PC-3 (cell line): ENCODE measurements around the gene TMCO6. TPM values are rescaled to one million over a fixed set of nuclear protein-coding genes. Genes with fewer than 3 reads are reported as not detected.

Source experiments
- ATAC-seq: fragments of 200-7000 bp; cut with Tn5 transposase; 2 replicates; pipeline ENCODE4 v1.9.1; 2020; ENCODE audit warnings: mild to moderate bottlenecking, moderate library complexity
- BruUV-seq: library from RNA; stranded (reverse); fragments of 400-500 nt; replicated peaks from 2 replicates; lab custom pipeline; 2021; lab: Mats Ljungman, UMichigan
- CTCF ChIA-PET: fragments of 300-600 bp; sonication (Branson Sonifier 250); formaldehyde crosslinking; loops from one replicate; lab custom pipeline; 2022; ENCODE audit warnings: antibody characterized with exemption; lab: Charles Lee
- POLR2A ChIA-PET: fragments of 300-600 bp; sonication (Branson Sonifier 250); formaldehyde crosslinking; loops from one replicate; lab custom pipeline; 2022; ENCODE audit warnings: antibody characterized with exemption; ENCODE audit not compliant: unreplicated experiment; lab: Charles Lee
- DNase-seq: peaks from one replicate; pipeline ENCODE4 v3.0.0-alpha.2; 2015
- H2AFZ ChIP-seq: fragments of 300-600 bp; sonication (generic); 2 replicates; pipeline ENCODE4 v1.6.0; 2016; ENCODE audit warnings: antibody characterized with exemption, low read length
- H3F3A ChIP-seq: fragments of 300-600 bp; sonication (generic); one replicate; pipeline ENCODE4 v1.6.0; 2017; ENCODE audit warnings: antibody characterized with exemption, low read length, control low read depth, mild to moderate bottlenecking; ENCODE audit not compliant: unreplicated experiment
- H3K27ac ChIP-seq: fragments of 300-600 bp; sonication (generic); 2 replicates; pipeline ENCODE4 v1.5.1; 2016; ENCODE audit warnings: mild to moderate bottlenecking, low read length
- H3K27me3 ChIP-seq: fragments of 300-600 bp; sonication (generic); 2 replicates; pipeline ENCODE4 v1.6.1; 2016; ENCODE audit warnings: low read length, mixed read lengths
- H3K36me3 ChIP-seq: fragments of 300-600 bp; sonication (generic); 2 replicates; pipeline ENCODE4 v1.6.1; 2016; ENCODE audit warnings: low read depth, mixed run types, low read length, mixed read lengths
- H3K4me1 ChIP-seq: fragments of 300-600 bp; sonication (generic); 2 replicates; pipeline ENCODE4 v1.5.1; 2016; ENCODE audit warnings: low read length; ENCODE audit not compliant: insufficient read depth
- H3K4me2 ChIP-seq: fragments of 300-600 bp; sonication (generic); 2 replicates; pipeline ENCODE4 v1.6.0; 2016; ENCODE audit warnings: low read length
- H3K4me3 ChIP-seq: fragments of 300-600 bp; sonication (generic); 2 replicates; pipeline ENCODE4 v1.5.1; 2016; ENCODE audit warnings: mild to moderate bottlenecking, low read length, mixed read lengths
- H3K79me2 ChIP-seq: fragments of 300-600 bp; sonication (generic); 2 replicates; pipeline ENCODE4 v1.6.1; 2017; ENCODE audit warnings: low read length, mixed read lengths
- H3K9ac ChIP-seq: fragments of 300-600 bp; sonication (generic); 2 replicates; pipeline ENCODE4 v1.6.0; 2016; ENCODE audit warnings: mild to moderate bottlenecking, low read length
- H3K9me2 ChIP-seq: fragments of 300-600 bp; sonication (generic); replicated peaks from 2 replicates; pipeline ENCODE4 v1.6.1; 2016; ENCODE audit warnings: mixed run types, low read length, mixed read lengths
- H3K9me3 ChIP-seq: fragments of 300-600 bp; sonication (generic); 2 replicates; pipeline ENCODE4 v1.6.1; 2016; ENCODE audit warnings: low read length, mixed read lengths
- H4K20me1 ChIP-seq: fragments of 300-600 bp; sonication (generic); 2 replicates; pipeline ENCODE4 v1.6.1; 2016; ENCODE audit warnings: low read length, mixed read lengths
- EZH2 ChIP-seq: fragments of 300-600 bp; sonication (generic); IDR thresholded peaks from one replicate; pipeline ENCODE4 v1.6.1; 2017; ENCODE audit warnings: antibody characterized with exemption, mild to moderate bottlenecking, low read length; ENCODE audit not compliant: unreplicated experiment
- EZH2phosphoT487 ChIP-seq: fragments of 300-600 bp; sonication (generic); IDR thresholded peaks from 2 replicates; pipeline ENCODE4 v1.6.1; 2018; ENCODE audit warnings: mild to moderate bottlenecking, antibody characterized with exemption, low read length, borderline replicate concordance
- intact Hi-C: fragments of 100-400 bp; cut with micrococcal nuclease; formaldehyde crosslinking; loops from 2 replicates; pipeline ENCODE4 v1.9.0; 2023
- total RNA-seq: library from RNA; depleted of rRNA; stranded (reverse); fragments of >200 nt; gene quantifications from 2 replicates; pipeline ENCODE4 v1.2.3, GENCODE V29; 2014
- TF ChIP-seq, protein P1 (sequence below): fragments of 300-600 bp; sonication (generic); conservative IDR thresholded peaks from 2 replicates; pipeline ENCODE4 v1.5.1; 2017; ENCODE audit warnings: antibody characterized with exemption, low read depth, mild to moderate bottlenecking, low read length

Gene TMCO6
- total RNA-seq, 1 experiment from 2014 or later: 16.5 TPM

DNA sequence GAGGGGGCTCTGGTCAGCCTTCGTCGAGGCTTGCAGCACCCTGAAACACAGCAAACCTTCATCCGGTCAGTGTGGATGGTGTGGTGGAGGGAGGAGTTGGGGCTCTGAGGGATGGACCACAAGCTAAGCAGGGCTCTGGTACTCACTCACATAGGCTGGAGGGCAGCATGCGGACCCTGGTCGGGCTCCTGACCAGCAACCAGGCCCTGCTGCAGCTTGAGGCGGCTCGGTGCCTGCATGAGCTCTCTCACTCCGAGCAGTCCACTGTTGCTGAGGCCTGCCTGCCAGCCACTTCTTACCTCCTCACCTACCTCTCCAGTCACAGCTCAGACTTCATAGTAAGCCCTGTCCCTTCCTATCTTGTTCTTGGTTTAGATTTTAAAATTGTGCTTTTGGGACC is 2.5 kb downstream of the TMCO6 start:
- Histone ChIP-seq H3K79me2 (peaks cover 42% of the 10 kb centered on the region), H3K9me2 (no peaks in the 10 kb centered on the region), H3F3A (no peaks in the 10 kb centered on the region), H2AFZ (no peak overlapping the region), H3K4me1 (peaks cover 15% of the 10 kb centered on the region; the same call in 1 of the 2 replicates), H3K4me3 (no peak overlapping the region), H3K9ac (no peak overlapping the region), H3K9me3 (no peaks in the 10 kb centered on the region), H3K27me3 (no peaks in the 10 kb centered on the region), H3K36me3 (peaks cover 11% of the 10 kb centered on the region; the same call in 1 of the 2 replicates), H3K27ac (no peak overlapping the region), H4K20me1 (no peaks in the 10 kb centered on the region; the same call in 1 of the 2 replicates), H3K4me2 (no peak overlapping the region)
- no TSS peak for BruUV-seq
- ATAC-seq (no peak), DNase-seq (no peak)
- intact Hi-C loops: no loop called here
- TF ChIP-seq EZH2phosphoT487 (no peak), EZH2 (no peak)
- TF ChIP-seq, protein P1, sequence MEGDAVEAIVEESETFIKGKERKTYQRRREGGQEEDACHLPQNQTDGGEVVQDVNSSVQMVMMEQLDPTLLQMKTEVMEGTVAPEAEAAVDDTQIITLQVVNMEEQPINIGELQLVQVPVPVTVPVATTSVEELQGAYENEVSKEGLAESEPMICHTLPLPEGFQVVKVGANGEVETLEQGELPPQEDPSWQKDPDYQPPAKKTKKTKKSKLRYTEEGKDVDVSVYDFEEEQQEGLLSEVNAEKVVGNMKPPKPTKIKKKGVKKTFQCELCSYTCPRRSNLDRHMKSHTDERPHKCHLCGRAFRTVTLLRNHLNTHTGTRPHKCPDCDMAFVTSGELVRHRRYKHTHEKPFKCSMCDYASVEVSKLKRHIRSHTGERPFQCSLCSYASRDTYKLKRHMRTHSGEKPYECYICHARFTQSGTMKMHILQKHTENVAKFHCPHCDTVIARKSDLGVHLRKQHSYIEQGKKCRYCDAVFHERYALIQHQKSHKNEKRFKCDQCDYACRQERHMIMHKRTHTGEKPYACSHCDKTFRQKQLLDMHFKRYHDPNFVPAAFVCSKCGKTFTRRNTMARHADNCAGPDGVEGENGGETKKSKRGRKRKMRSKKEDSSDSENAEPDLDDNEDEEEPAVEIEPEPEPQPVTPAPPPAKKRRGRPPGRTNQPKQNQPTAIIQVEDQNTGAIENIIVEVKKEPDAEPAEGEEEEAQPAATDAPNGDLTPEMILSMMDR: no peak
- POLR2A ChIA-PET: no interaction called here
- CTCF ChIA-PET: no interaction called here

DNA sequence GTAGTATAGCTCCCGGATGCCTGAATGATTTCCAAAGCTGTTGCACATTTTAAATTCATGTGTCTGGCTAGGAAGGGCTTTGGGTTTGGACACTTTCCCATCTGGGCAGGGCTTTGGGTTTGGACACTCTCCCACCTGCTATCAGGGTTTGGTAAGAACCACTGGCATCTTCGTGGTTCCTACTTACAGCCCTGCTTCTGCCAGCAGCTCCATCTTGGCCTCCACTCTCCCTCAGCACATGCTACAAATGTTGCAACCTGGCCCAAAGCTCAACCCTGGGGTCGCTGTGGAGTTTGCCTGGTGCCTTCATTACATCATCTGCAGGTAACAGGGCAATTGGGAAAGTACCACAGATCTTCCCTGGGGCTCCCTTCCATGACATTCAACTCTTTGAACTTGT is 3.5 kb downstream of the TMCO6 start:
- H3K9me3 ChIP-seq: no peaks in the 10 kb centered on the region
- H3K4me2 ChIP-seq: no peak overlapping the region
- no peaks in the 10 kb centered on the region for H3F3A ChIP-seq
- H3K9ac ChIP-seq: no peak overlapping the region
- ChIA-PET CTCF (no interaction called here), POLR2A (no interaction called here)
- H3K4me1 ChIP-seq: peaks cover 15% of the 10 kb centered on the region; the same call in 1 of the 2 replicates
- no peak overlapping the region for H3K27ac ChIP-seq
- no peak overlapping the region for H3K4me3 ChIP-seq
- no peak for TF ChIP-seq EZH2phosphoT487
- TF ChIP-seq, protein P1: no peak
- no peak for TF ChIP-seq EZH2
- ATAC-seq (no peak), DNase-seq (no peak)
- no TSS peak for BruUV-seq
- intact Hi-C loops: no loop called here
- no peaks in the 10 kb centered on the region for H3K9me2 ChIP-seq
- H3K79me2 ChIP-seq: peaks cover 49% of the 10 kb centered on the region
- H3K36me3 ChIP-seq: peaks cover 11% of the 10 kb centered on the region; the same call in 1 of the 2 replicates
- H4K20me1 ChIP-seq: no peaks in the 10 kb centered on the region; the same call in 1 of the 2 replicates
- H2AFZ ChIP-seq: no peak overlapping the region
- no peaks in the 10 kb centered on the region for H3K27me3 ChIP-seq

DNA sequence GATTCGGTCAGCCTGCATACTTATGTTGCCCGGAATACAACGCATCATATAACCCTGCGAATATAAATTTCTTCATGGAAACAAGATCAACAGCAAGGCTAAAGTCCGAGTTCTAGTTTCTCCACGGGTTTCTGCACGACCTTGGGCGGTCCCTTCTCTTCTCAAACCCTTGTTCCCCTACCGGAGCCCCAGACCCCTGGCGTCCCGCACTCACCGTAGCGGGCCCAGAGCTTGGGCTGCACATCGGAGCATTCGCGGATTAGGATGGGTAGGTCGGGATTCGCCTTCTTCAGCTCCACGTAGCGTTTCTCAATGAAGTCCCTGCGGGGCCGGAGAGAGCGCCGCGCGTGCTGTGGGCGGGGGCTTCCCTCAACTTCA is 7.8 kb downstream of the TMCO6 start:
- TF ChIP-seq, protein P1: no peak
- TF ChIP-seq EZH2phosphoT487 (no peak), EZH2 (no peak)
- peak overlapping the region; percentile 94 for H3K4me2 ChIP-seq
- H3K27ac ChIP-seq: no peak overlapping the region
- no peaks in the 10 kb centered on the region for H3K9me3 ChIP-seq
- peak overlapping the region; percentile 64 for H2AFZ ChIP-seq
- CTCF ChIA-PET: interaction anchor here (1.0 to 1.1 kb wide), 2 partner anchors 73 to 100 kb away, joined by 3 to 6 read pairs; partner anchors contain the start of gene EIF4EBP3
- no peak for DNase-seq
- no TSS peak for BruUV-seq
- no peaks in the 10 kb centered on the region; the same call in 1 of the 2 replicates for H4K20me1 ChIP-seq
- H3K27me3 ChIP-seq: no peaks in the 10 kb centered on the region
- H3K79me2 ChIP-seq: peaks cover 50% of the 10 kb centered on the region
- H3K4me3 ChIP-seq: peak overlapping the region; percentile 94
- peak; percentile 12 for ATAC-seq
- peaks cover 31% of the 10 kb centered on the region for H3K36me3 ChIP-seq
- H3K9me2 ChIP-seq: no peaks in the 10 kb centered on the region
- H3K9ac ChIP-seq: peak overlapping the region; percentile 85
- no peaks in the 10 kb centered on the region for H3F3A ChIP-seq
- intact Hi-C loops: loop anchor here (1.0 to 2.0 kb wide), 5 partner anchors 8 to 72 kb away; partner anchors contain the start of genes HARS1, HARS2, TMCO6 and WDR55
- POLR2A ChIA-PET: interaction anchor here (0.6 to 1.4 kb wide), 5 partner anchors 9 to 100 kb away, joined by 3 to 20 read pairs (median 3); partner anchors contain the start of gene ZMAT2
- H3K4me1 ChIP-seq: peaks cover 6% of the 10 kb centered on the region; the same call in 1 of the 2 replicates
